SH-SY5Y (cell line): ENCODE results near the gene IQCK.

Experiments used
- GATA2 ChIP-seq: IDR thresholded peaks from 2 replicates; pipeline ENCODE4 v1.6.1; 2011; ENCODE audit warnings: mild to moderate bottlenecking, low read depth, low read length
- GATA3 ChIP-seq: IDR thresholded peaks from 2 replicates; pipeline ENCODE4 v1.6.1; 2011; ENCODE audit warnings: low read depth, mild to moderate bottlenecking, low read length, moderate library complexity

The IQCK gene

GRCh38 chr16:19694989-19695388 is 23.1 kb upstream of the IQCK start:
- no peak for TF ChIP-seq GATA3
- no peak for TF ChIP-seq GATA2

- TF ChIP-seq GATA3 (no peak), GATA2 (no peak)
Observed at GRCh38 chr16:19696328-19696727, 21.7 kb upstream of the IQCK start.

- TF ChIP-seq GATA3, result no peak
Observed at GRCh38 chr16:19696961-19697360, 21.1 kb upstream of the IQCK start.

GRCh38 chr16:19697756-19698318 is 20.2 kb upstream of the IQCK start:
- TF ChIP-seq GATA2, result no peak
- TF ChIP-seq GATA3, result no peak

GRCh38 chr16:19698480-19699465 is 19.3 kb upstream of the IQCK start:
- TF ChIP-seq GATA2 (no peak), GATA3 (no peak)

- TF ChIP-seq GATA2 (no peak), GATA3 (no peak)
Observed at GRCh38 chr16:19699472-19699871, 18.6 kb upstream of the IQCK start.

GRCh38 chr16:19700319-19700781 is 17.7 kb upstream of the IQCK start:
- no peak for TF ChIP-seq GATA3
- no peak for TF ChIP-seq GATA2

- TF ChIP-seq GATA3, result no peak
- no peak for TF ChIP-seq GATA2
Observed at GRCh38 chr16:19701091-19701490, 17.0 kb upstream of the IQCK start.

- no peak for TF ChIP-seq GATA3
- no peak for TF ChIP-seq GATA2
Observed at GRCh38 chr16:19703172-19703889, 14.7 kb upstream of the IQCK start.

- TF ChIP-seq GATA3 (no peak), GATA2 (no peak)
Observed at GRCh38 chr16:19704321-19705145, 13.5 kb upstream of the IQCK start.

- TF ChIP-seq GATA3 (no peak), GATA2 (no peak)
Observed at GRCh38 chr16:19705146-19705501, 12.9 kb upstream of the IQCK start.

- no peak for TF ChIP-seq GATA2
Observed at GRCh38 chr16:19705843-19706242, 12.2 kb upstream of the IQCK start.

- no peak for TF ChIP-seq GATA2
Observed at GRCh38 chr16:19706846-19707245, 11.2 kb upstream of the IQCK start.
